Glutamatergic neuron (in vitro differentiated cells): ENCODE results near the gene ZDHHC8. TPM values are rescaled to one million over a fixed set of nuclear protein-coding genes. Genes with fewer than 3 reads are reported as not detected.

Source experiments
- DNase-seq: peaks from one replicate; pipeline ENCODE4 v3.0.0; 2022
- H3K27ac Mint-ChIP-seq: one replicate; pipeline ENCODE4 v1.8.0; 2020; ENCODE audit warnings: mild to moderate bottlenecking, mixed read lengths, inconsistent platforms; ENCODE audit not compliant: unreplicated experiment
- H3K27me3 Mint-ChIP-seq: one replicate; pipeline ENCODE4 v1.8.0; 2020; ENCODE audit warnings: mild to moderate bottlenecking, moderate library complexity, mixed read lengths, inconsistent platforms; ENCODE audit not compliant: unreplicated experiment
- H3K36me3 Mint-ChIP-seq: one replicate; pipeline ENCODE4 v1.8.0; 2020; ENCODE audit warnings: mild to moderate bottlenecking, mixed read lengths, inconsistent platforms; ENCODE audit not compliant: unreplicated experiment
- H3K4me1 Mint-ChIP-seq: one replicate; pipeline ENCODE4 v1.8.0; 2020; ENCODE audit warnings: mild to moderate bottlenecking, low read depth, mixed read lengths, inconsistent platforms; ENCODE audit not compliant: unreplicated experiment
- H3K4me3 Mint-ChIP-seq: one replicate; pipeline ENCODE4 v1.8.0; 2020; ENCODE audit warnings: mild to moderate bottlenecking, mixed read lengths, inconsistent platforms; ENCODE audit not compliant: unreplicated experiment
- H3K9me3 Mint-ChIP-seq: one replicate; pipeline ENCODE4 v1.8.0; 2020; ENCODE audit warnings: mild to moderate bottlenecking, moderate library complexity, mixed read lengths, inconsistent platforms; ENCODE audit not compliant: unreplicated experiment
- CTCF ChIP-seq: fragments of 200-600 bp; sonication (generic); IDR thresholded peaks from one replicate; pipeline ENCODE4 v1.5.0; 2021; ENCODE audit not compliant: partially characterized antibody, unreplicated experiment
- total RNA-seq: library from RNA; stranded (reverse); fragmentation: NEBNext Ultra II Directional; extraction: Animal tissue kit (Norgen Biotek cat#: 25700); gene quantifications from one replicate; pipeline ENCODE4 v1.2.1, GENCODE V29; 2021; ENCODE audit not compliant: unreplicated experiment

Gene ZDHHC8
- total RNA-seq, 1 donor from 2014 or later = 119 TPM

- H3K4me3 Mint-ChIP-seq = no peak overlapping the region
- H3K27ac Mint-ChIP-seq = no peak overlapping the region
- H3K27me3 Mint-ChIP-seq = peaks cover 7% of the 10 kb centered on the region
- H3K9me3 Mint-ChIP-seq = peaks cover 8% of the 10 kb centered on the region
- no peak for DNase-seq
- H3K36me3 Mint-ChIP-seq = no peaks in the 10 kb centered on the region
- H3K4me1 Mint-ChIP-seq = peaks cover 5% of the 10 kb centered on the region
- no peak for TF ChIP-seq CTCF
These were observed 28.4 kb downstream of the ZDHHC8 start for GRCh38 chr22:20160041-20160440.

- Mint-ChIP-seq H3K9me3 (peaks cover under 1% of the 10 kb centered on the region), H3K4me3 (no peak overlapping the region), H3K27me3 (peaks cover 2% of the 10 kb centered on the region), H3K27ac (no peak overlapping the region), H3K4me1 (no peaks in the 10 kb centered on the region), H3K36me3 (no peaks in the 10 kb centered on the region)
- DNase-seq = no peak
- TF ChIP-seq CTCF = no peak
These were observed 33.3 kb downstream of the ZDHHC8 start for GRCh38 chr22:20164863-20165262.

- no peak overlapping the region for H3K27ac Mint-ChIP-seq
- TF ChIP-seq CTCF = no peak
- no peak overlapping the region for H3K4me3 Mint-ChIP-seq
- no peaks in the 10 kb centered on the region for H3K4me1 Mint-ChIP-seq
- DNase-seq = no peak
- H3K36me3 Mint-ChIP-seq = no peaks in the 10 kb centered on the region
- no peaks in the 10 kb centered on the region for H3K9me3 Mint-ChIP-seq
- peaks cover 2% of the 10 kb centered on the region for H3K27me3 Mint-ChIP-seq
These were observed 33.8 kb downstream of the ZDHHC8 start for GRCh38 chr22:20165421-20165820.

- H3K27me3 Mint-ChIP-seq = peaks cover 2% of the 10 kb centered on the region
- H3K4me1 Mint-ChIP-seq = no peaks in the 10 kb centered on the region
- no peak for DNase-seq
- TF ChIP-seq CTCF = no peak
- no peak overlapping the region for H3K4me3 Mint-ChIP-seq
- H3K9me3 Mint-ChIP-seq = no peaks in the 10 kb centered on the region
- no peaks in the 10 kb centered on the region for H3K36me3 Mint-ChIP-seq
- no peak overlapping the region for H3K27ac Mint-ChIP-seq
These were observed 34.3 kb downstream of the ZDHHC8 start for GRCh38 chr22:20165913-20166312.

GRCh38 chr22:20166703-20167102, 35.1 kb downstream of the ZDHHC8 start:
- no peak for DNase-seq
- no peak for TF ChIP-seq CTCF
- H3K27me3 Mint-ChIP-seq = peaks cover 2% of the 10 kb centered on the region
- no peaks in the 10 kb centered on the region for H3K36me3 Mint-ChIP-seq
- H3K27ac Mint-ChIP-seq = no peak overlapping the region
- H3K4me1 Mint-ChIP-seq = no peaks in the 10 kb centered on the region
- no peaks in the 10 kb centered on the region for H3K9me3 Mint-ChIP-seq
- H3K4me3 Mint-ChIP-seq = no peak overlapping the region
